ENCODE data around the gene SPTLC1.
"Not testable (repeated sequence)": the region's sequence is repeated elsewhere in the genome, so short reads cannot be mapped to it uniquely, and the experiment has no call there.

Gene SPTLC1

DNA sequence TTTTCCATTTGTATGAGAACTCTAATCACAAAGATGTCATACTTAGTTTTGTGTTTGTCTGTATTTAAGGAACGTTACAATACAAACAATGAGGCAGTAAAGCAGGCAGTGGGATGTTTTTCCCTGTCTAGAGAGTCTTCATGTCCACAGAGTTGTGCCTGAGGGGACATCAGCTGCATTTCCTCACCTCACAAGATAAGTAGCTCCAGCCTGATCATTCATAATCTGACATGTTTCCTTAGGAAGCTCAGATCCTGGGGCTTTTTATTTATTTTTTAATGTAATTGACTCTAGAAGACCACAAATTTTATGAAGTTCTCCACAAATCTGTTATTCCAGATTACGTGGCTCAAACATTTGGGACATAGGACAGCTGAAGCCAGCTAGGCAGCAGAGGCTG is 78.5 kb downstream of the SPTLC1 start:
- H3K4me1 Mint-ChIP-seq (ENCODE audit: low read depth): no peaks in the 10 kb centered on the region
- peaks cover 84% of the 10 kb centered on the region for H3K36me3 Mint-ChIP-seq (ENCODE audit: low read depth)
- H3K27me3 Mint-ChIP-seq: no peaks in the 10 kb centered on the region
- no peak for DNase-seq
- no peak overlapping the region for H3K4me3 Mint-ChIP-seq
- no peaks in the 10 kb centered on the region for H3K9me3 Mint-ChIP-seq
- H3K27ac Mint-ChIP-seq: no peak overlapping the region

DNA sequence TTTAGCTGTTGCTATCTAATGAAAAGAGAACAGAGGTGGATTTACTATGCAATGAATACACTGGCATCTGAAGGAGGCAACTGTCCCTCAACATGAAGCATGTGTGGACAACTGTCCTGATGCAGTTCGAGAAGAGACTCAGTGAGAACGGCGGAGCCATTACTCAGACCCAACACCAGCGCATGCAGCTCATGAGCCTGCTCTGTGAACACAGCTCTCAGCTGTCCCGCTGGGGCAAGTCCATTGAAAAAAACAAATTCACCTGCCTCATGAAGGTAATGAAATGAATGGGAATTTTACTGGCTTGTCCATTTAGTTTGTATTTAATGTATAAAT is 78.8 kb downstream of the SPTLC1 start:
- Mint-ChIP-seq H3K4me3 (no peak overlapping the region), H3K9me3 (no peaks in the 10 kb centered on the region), H3K36me3 (ENCODE audit: low read depth) (peaks cover 83% of the 10 kb centered on the region), H3K27me3 (no peaks in the 10 kb centered on the region), H3K4me1 (ENCODE audit: low read depth) (no peaks in the 10 kb centered on the region), H3K27ac (no peak overlapping the region)
- no peak for DNase-seq

DNA sequence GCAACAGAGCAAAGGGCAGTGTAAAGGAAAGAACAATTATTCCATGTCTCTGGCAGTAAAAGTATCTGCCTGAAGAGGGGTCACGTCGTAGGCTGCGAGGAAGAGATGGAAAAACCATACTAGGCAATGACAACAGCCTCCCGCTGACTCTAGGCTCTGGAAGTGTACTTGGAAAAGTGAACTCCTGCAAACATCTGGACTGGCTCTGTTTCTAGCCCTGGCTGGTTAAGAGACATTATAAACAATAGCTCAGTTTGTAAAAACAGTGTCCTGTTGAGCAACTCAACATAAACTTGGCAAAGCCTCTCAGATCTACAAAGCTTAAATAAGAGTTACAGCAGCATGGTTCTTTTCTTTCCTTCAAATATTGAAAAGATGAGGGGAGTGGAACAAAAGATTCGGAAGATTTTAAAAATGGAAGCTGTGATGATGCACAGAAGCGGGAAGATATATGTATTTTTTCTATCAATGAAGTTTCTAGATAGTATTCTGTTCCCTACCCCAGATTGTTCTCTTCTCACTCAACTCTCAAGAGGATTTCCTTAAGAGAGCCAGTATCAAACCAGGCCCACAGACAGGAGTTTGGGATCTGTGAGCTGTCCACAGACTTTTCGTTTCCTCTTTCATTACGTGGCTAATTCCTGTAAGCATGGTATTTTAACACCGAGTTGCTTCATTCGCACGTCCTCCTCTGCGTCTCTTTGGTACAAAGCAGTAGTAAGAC is 79.4 kb downstream of the SPTLC1 start:
- DNase-seq: no peak
- Mint-ChIP-seq H3K27me3 (no peaks in the 10 kb centered on the region), H3K9me3 (no peaks in the 10 kb centered on the region), H3K4me1 (ENCODE audit: low read depth) (no peaks in the 10 kb centered on the region), H3K36me3 (ENCODE audit: low read depth) (peaks cover 84% of the 10 kb centered on the region), H3K4me3 (no peak overlapping the region), H3K27ac (no peak overlapping the region)

DNA sequence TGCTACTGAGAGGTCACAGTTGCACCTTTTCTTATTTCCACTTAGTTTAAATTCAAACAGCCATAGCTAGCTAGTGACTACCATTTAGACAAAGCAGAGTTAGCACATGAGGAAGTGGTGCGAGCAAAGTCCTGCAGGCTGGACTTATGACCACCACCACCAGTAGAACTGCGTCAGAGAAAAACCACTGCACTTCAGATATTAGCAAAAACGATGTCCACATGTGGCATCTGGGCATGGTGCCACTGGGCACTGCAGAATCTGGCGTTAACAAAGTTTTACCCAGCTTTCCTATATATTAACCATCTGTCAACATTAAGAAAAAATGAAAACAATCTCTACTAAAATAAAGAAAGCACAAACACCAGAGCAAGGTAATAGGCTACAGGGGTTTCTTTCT is 80.1 kb downstream of the SPTLC1 start:
- Mint-ChIP-seq H3K4me3 (no peak overlapping the region), H3K36me3 (ENCODE audit: low read depth) (peaks cover 88% of the 10 kb centered on the region), H3K27ac (no peak overlapping the region), H3K9me3 (no peaks in the 10 kb centered on the region), H3K27me3 (no peaks in the 10 kb centered on the region), H3K4me1 (ENCODE audit: low read depth) (no peaks in the 10 kb centered on the region)
- DNase-seq: no peak

DNA sequence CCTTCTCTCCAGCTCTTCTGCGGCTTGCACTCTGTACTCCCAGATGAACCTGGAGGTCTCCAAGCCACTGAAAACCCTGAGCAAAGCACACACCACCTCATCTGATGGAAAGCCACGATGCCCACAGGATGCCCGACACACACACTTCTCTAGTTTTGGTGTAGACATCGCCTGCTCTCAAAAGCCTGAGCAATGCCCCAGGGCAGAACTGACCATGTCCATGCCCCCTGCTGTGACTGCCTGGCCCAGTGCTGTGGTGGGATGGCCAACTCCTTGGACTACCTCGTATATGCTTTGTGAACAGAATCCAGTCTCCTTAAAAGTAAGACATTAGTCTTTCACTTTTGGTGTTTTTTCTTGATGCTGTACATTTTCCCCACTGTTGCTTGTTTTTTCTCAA is 81.2 kb downstream of the SPTLC1 start:
- Mint-ChIP-seq H3K27me3 (no peaks in the 10 kb centered on the region), H3K9me3 (no peaks in the 10 kb centered on the region), H3K27ac (no peak overlapping the region), H3K36me3 (ENCODE audit: low read depth) (peaks cover 87% of the 10 kb centered on the region), H3K4me3 (no peak overlapping the region), H3K4me1 (ENCODE audit: low read depth) (no peaks in the 10 kb centered on the region)
- no peak for DNase-seq

DNA sequence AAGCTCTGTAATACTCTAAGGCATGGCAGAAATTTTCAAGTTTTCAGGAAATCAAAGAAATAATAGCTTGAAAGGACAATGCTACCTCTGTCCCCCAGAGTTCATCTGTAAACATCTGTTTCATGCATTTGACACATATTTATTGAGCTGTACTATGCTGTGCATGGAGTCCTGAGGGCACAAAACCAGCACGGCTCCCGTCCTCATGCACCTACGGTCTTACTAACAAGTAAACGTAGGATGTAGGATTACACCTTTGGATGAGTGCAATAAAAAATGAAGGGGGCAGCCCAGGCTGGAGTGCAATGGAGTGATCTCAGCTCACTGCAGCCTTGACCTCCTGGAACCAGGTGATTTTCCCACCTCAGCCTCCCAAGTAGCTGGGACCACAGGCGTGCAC is 81.9 kb downstream of the SPTLC1 start:
- DNase-seq: no peak
- H3K27ac Mint-ChIP-seq: no peak overlapping the region
- no peaks in the 10 kb centered on the region for H3K9me3 Mint-ChIP-seq
- H3K4me1 Mint-ChIP-seq (ENCODE audit: low read depth): no peaks in the 10 kb centered on the region
- peaks cover 82% of the 10 kb centered on the region for H3K36me3 Mint-ChIP-seq (ENCODE audit: low read depth)
- no peak overlapping the region for H3K4me3 Mint-ChIP-seq
- H3K27me3 Mint-ChIP-seq: no peaks in the 10 kb centered on the region

DNA sequence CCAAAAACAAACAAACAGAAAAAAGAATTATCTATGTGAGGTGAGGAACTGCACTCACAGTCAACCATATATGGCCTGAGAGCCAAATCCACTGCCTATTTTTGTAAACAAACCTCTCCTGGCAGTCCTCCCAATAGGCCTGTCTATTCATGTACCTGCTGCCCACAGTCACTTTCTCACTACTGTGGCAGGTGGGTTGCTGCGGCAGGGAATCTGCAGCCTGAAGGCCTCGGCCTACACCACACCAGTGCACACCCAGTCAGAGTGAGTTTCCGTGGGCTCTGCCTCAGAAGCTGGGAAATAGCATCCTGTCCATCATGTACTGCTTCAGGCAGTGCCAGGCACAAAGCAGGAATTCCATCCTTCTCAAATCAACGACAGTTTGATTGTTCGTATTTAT is 82.3 kb downstream of the SPTLC1 start:
- H3K4me3 Mint-ChIP-seq: no peak overlapping the region
- H3K4me1 Mint-ChIP-seq (ENCODE audit: low read depth): no peaks in the 10 kb centered on the region
- no peaks in the 10 kb centered on the region for H3K27me3 Mint-ChIP-seq
- H3K36me3 Mint-ChIP-seq (ENCODE audit: low read depth): peaks cover 81% of the 10 kb centered on the region
- no peak overlapping the region for H3K27ac Mint-ChIP-seq
- H3K9me3 Mint-ChIP-seq: no peaks in the 10 kb centered on the region
- DNase-seq: no peak

DNA sequence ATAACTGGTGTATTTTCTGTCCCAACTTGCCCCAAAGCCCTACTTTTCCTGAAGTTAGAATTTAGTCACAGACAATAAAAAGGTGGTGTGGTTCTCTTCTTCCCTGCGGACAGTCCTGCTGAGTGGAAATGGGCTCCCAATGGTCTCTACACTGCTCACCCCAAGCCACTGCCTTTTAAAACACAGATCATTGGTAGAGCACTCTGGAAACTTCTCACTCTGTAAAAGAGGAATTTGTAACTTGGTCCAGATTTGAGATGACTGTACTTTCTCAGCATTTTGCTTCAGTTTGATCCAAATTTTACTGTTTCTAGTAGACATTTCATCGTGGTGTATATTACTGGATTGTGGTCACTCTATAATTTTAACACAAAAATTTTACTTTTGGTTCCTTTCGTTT is 84.8 kb downstream of the SPTLC1 start:
- no peaks in the 10 kb centered on the region for H3K27me3 Mint-ChIP-seq
- no peak for DNase-seq
- no peaks in the 10 kb centered on the region for H3K9me3 Mint-ChIP-seq
- no peak overlapping the region for H3K4me3 Mint-ChIP-seq
- no peaks in the 10 kb centered on the region for H3K4me1 Mint-ChIP-seq (ENCODE audit: low read depth)
- H3K27ac Mint-ChIP-seq: no peak overlapping the region
- H3K36me3 Mint-ChIP-seq (ENCODE audit: low read depth): peaks cover 61% of the 10 kb centered on the region

DNA sequence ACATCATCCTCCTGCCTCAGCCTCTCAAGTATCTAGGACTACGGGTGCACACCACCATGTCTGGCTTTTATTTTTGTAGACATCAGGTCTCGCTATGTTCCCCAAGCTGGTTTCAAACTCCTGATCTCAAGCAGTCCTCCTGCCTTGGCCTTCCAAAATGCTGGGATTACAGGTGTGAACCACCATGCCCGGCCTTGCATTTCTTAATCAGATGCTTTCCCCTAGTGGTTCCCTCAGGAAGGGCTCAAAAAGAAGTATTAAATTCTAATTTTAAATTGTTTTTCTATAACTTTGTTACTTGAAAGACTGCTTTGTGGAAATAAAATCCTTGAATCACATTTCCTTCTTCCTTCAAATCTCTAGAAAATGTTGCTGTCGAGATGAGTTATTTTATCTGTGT is 85.7 kb downstream of the SPTLC1 start:
- DNase-seq: no peak
- Mint-ChIP-seq H3K36me3 (ENCODE audit: low read depth) (peaks cover 53% of the 10 kb centered on the region), H3K4me3 (no peak overlapping the region), H3K4me1 (ENCODE audit: low read depth) (no peaks in the 10 kb centered on the region), H3K27me3 (no peaks in the 10 kb centered on the region), H3K27ac (no peak overlapping the region), H3K9me3 (no peaks in the 10 kb centered on the region)

DNA sequence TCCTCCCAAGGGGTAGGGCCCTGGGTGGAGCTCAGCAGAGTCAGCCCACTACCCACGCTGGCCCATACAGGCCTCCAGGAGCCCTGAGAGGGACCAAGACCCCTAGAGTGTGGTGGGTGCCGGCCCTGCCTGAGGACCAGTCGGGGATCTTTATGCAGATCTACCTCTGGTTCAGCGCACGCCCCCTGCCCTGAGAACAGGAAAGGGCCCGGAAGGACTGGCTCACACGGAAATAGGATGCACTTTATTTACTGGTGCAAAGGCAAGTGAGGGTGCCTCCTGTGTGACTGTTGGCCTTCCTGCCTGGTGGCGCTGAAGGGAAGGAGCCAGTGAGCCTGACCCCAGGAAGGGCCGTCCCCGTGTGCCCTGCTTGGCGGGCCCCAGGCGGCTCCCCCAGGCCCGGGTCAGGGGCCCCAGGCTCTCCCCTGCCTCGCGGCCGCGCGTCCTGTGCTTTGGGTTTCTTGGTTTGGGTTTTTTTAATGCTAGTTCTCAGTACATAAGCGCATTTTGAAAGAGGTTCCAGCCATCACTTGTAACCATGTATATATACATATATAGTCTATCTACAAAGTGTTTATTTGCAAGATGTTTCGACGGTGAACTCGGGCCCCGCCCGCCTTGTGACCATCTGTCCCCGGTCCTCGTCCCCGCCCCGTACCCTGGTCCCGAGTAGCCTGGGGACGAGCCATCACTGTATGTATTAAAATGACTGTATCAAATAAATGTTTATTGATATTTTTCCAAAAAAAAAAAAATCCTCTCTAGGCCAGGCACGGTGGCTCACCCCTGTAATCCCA is 88.8 kb downstream of the SPTLC1 start:
- Mint-ChIP-seq H3K36me3 (ENCODE audit: low read depth) (peaks cover 27% of the 10 kb centered on the region), H3K4me3 (no peak overlapping the region), H3K27ac (no peak overlapping the region), H3K27me3 (no peaks in the 10 kb centered on the region), H3K4me1 (ENCODE audit: low read depth) (no peaks in the 10 kb centered on the region), H3K9me3 (peaks cover 22% of the 10 kb centered on the region)
- DNase-seq: no peak

DNA sequence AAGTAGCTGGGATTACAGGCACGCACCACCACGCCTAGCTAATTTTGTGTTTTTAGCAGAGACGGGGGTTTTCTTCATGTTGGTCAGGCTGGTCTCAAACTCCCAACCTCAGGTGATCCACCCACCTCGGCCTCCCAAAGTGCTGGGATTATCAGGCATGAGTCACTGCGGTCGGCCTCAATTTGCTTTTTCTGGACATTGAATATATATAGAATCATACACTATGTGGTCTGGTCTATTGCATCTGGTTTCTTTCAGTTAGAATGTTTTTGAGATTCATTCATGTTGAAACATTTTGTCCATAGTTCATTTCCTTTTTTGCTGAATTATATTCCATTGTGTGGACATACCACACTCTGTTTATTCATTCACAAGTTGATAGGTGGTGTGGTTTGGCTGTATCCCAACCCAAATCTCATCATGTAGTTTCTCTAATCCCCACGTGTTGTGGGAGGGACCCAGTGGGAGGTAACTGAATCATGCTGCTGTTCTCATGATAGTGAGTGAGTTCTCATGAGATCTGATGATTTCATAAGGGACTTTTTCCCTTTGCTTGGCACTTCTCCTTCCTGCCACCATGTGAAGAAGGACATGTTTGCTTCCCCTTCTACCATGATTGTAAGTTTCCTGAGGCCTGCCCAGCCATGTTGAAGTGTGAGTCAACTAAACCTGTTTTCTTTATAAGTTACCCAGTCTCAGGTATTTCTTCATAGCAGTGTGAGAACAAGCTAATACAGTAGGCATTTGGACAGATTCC is 93.2 kb downstream of the SPTLC1 start:
- H3K27me3 Mint-ChIP-seq; DNase-seq; H3K4me3 Mint-ChIP-seq; H3K27ac Mint-ChIP-seq; H3K36me3 Mint-ChIP-seq (ENCODE audit: low read depth); H3K4me1 Mint-ChIP-seq (ENCODE audit: low read depth): not testable (repeated sequence)
- H3K9me3 Mint-ChIP-seq: peaks cover 25% of the 10 kb centered on the region

DNA sequence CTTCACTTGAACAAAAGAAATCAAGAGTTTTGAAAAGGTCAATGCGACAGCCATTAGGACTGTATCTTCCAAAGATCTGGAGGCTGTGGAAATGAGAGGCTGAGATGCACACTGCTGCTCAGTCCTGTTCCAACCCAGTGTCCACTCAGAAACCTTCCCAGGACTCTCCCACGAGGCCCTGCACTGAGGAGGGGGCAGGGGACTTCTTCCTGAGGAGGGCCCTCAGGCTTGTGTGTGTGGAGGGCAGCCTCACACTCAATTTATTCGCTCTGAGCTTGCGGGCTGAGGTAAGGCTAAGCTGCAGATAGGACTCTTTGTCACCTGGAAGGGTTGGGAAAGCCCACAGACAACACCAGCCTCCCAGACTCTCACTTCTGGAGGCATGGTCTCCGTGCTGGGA is 95.6 kb downstream of the SPTLC1 start:
- Mint-ChIP-seq H3K27ac (no peak overlapping the region), H3K36me3 (ENCODE audit: low read depth) (peaks cover 2% of the 10 kb centered on the region), H3K27me3 (peaks cover 4% of the 10 kb centered on the region), H3K9me3 (peaks cover 28% of the 10 kb centered on the region), H3K4me1 (ENCODE audit: low read depth) (no peaks in the 10 kb centered on the region), H3K4me3 (no peak overlapping the region)
- DNase-seq: no peak

DNA sequence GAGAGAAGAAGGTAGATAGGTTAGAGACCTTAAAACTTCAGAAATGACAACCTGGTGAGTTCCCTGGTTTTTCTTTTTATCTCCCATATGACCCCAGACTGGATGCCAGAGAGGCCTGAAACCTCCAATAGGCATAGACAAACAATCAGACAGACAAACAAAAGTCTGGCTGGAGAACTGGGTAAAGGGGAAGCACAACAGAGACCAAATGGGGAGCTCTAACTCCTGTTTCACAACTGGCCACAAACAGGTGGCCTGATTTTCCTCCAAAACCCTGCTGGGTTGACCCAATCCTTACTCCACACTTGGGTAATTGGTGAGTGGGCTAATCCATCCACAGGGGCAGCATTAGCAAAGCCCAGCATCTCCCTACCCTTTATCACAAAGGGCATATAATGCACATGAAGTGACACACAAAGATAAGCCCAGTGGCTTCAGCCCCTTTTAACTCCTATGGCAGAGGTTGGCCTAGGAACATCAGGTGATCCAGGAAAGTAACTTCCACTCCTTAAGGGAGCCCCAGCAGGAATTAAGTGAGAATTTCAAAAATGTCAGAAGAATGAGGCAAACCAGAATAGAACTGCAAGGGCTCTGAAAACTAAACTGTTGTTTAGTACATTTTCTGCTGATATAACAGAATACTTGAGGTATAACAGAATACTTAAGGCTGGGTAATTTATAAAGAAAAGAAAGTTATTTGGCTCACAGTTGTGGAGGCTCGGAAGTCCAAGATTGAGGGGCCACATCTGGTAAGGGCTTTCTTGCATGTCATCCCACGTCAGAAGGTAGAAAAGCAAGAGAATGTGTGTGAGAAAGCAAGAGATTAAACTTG is 104.3 kb downstream of the SPTLC1 start:
- Mint-ChIP-seq H3K4me3 (no peak overlapping the region), H3K27me3 (peaks cover 8% of the 10 kb centered on the region), H3K9me3 (peaks cover 9% of the 10 kb centered on the region), H3K27ac (no peak overlapping the region), H3K36me3 (ENCODE audit: low read depth) (no peaks in the 10 kb centered on the region), H3K4me1 (ENCODE audit: low read depth) (no peaks in the 10 kb centered on the region)
- no peak for DNase-seq

DNA sequence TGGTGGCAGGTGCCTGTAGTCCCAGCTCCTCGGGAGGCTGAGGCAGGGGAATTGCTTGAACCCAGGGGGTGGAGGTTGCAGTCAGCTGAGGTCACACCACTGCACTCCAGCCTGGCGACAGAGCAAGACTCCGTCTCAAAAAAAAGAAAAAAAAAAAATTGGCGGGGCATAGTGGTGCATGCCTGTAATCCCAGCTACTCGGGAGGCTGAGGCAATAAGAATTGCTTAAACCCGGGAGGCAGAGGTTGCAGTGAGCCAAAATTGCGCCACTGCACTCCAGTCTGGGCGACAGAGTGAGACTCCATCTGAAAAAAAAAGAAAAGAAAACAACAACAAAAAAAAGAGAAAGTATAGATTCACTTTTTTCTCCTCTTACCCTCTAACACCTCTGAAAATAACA is 105.0 kb downstream of the SPTLC1 start:
- not testable (repeated sequence) for H3K36me3 Mint-ChIP-seq (ENCODE audit: low read depth); H3K27me3 Mint-ChIP-seq; H3K27ac Mint-ChIP-seq; H3K9me3 Mint-ChIP-seq; DNase-seq; H3K4me1 Mint-ChIP-seq (ENCODE audit: low read depth); H3K4me3 Mint-ChIP-seq

Data from activated T-cell treated with anti-CD3 and anti-CD28 coated beads, Interleukin-2, amount 50 U/mL, for 24 hours (primary cell).